GM12891 (cell line): Measurements from ENCODE around the gene TEAD4.

Experiments
- POLR2A ChIP-seq: IDR thresholded peaks from 2 replicates; pipeline ENCODE4 v1.6.1; 2011; ENCODE audit warnings: low read depth, low read length, control low read depth
- POLR2AphosphoS5 ChIP-seq: IDR thresholded peaks from 2 replicates; pipeline ENCODE4 v1.6.1; 2011; ENCODE audit warnings: low read depth, low read length, control low read depth

DNA sequence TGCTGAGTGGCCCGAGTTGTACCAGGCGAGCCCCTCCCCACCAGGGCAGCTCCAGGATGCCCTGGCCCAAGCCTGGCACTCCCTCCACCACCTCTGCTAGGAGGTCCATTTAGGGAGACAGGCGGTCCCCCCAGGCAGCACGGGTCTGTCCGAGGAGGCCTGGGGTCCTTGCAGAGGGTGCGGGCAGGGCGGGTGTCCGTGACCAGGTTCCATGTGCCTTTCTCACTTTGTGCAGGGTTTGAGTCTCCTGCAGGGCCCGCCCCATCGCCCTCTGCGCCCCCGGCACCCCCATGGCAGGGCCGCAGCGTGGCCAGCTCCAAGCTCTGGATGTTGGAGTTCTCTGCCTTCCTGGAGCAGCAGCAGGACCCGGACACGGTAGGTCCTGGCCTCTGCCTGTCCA is 61.2 kb downstream of the TEAD4 start:
- TF ChIP-seq POLR2A (no peak), POLR2AphosphoS5 (no peak)
